ENCODE data around the gene PHF12. TPM values are rescaled to one million over a fixed set of nuclear protein-coding genes. Genes with fewer than 3 reads are reported as not detected.

The PHF12 gene
- total and polyA plus RNA-seq, 2 donors = 20.5 to 32.4 TPM

DNA sequence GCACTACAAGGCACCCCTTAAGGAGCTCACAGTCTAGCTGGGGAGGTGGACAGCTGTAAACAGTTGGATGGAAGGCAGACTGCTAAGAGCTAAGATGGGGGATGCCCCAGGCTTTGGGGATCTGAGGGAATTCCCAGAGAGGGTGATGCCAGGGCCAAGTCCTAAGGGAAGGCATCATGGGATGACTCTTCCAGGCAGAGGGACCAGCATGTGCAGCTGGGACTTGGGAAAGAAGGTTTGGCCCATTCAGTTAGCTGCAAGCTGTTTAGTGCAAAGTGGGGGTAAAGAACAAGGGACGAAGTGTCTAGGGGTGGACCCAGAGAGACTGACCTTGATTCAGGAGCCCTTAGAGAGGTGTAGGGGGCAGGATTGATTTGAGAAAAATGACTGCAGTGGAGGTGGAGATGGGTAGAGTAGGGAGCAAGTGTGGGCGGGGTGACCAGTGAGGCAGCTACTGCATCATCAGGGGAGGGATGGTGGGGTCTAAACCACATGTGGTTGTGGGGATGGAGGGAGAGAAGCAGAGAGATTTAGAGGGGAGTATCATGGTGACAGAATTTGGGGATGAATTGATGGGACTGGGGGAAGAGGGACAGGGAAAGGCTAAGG is 27.1 kb upstream of the PHF12 start:
- DNase-seq (ENCODE audit: low read depth in 6 of 9, low spot score in 9 of 9) = no peak
- Histone ChIP-seq H3K27ac (ENCODE audit: low read depth in 1 of 2, low read length in 1 of 2) (no peak overlapping the region), H3K9me3 (ENCODE audit: control insufficient read depth in 2 of 2, insufficient read depth in 1 of 2, low read length in 1 of 2) (no peaks in the 10 kb centered on the region), H3K4me1 (ENCODE audit: control insufficient read depth in 2 of 2, insufficient read depth in 2 of 2, low read length in 2 of 2) (peaks cover 5 to 13% of the 10 kb centered on the region in 2 donors), H3K36me3 (ENCODE audit: control insufficient read depth in 2 of 2, insufficient read depth in 2 of 2, low read length in 1 of 2) (no peaks in the 10 kb centered on the region), H3K27me3 (ENCODE audit: control insufficient read depth in 2 of 2, insufficient read depth in 1 of 2, low read length in 1 of 2) (peaks cover 0 to 4% of the 10 kb centered on the region in 2 donors), H3K4me3 (ENCODE audit: low read length in 2 of 2) (no peak overlapping the region)
- 97% methylated on average over 2 of the region's 2 CpGs for WGBS

DNA sequence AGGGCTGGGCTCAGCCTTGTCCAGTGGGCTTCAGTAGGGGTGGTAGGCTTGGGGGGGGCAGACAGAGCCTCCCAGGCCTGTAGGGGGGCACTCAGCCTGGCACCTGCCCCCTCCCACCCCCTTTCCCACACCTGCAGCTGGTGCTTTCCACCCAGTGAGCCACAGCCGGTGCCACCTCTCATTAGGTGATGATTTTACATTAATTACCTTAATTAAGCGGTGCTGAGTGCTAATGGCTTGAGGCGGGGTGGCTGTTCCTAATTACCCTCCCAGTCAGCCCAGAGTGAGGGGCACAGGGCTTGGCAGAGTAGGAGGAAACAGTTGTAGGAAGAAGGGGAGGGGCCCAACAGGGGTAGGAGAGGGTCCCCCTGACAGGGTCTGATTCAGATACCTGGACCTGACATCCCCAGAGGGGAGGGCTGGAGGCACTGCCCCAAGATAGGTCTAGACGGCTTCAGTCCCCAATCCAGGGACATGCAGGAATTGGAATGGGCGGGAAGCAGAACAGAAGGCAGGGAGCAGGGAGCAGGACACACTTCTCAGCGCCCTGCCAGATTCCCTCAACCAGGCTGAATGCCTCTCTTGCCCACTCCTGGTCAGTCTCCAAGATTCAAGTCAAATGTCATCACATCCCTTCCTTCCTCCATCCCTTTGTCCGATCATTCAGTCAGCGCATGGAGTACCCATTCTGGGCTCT is 26.5 kb upstream of the PHF12 start:
- peaks cover 5 to 11% of the 10 kb centered on the region in 2 donors for H3K4me1 ChIP-seq (ENCODE audit: control insufficient read depth in 2 of 2, insufficient read depth in 2 of 2, low read length in 2 of 2)
- DNase-seq (ENCODE audit: low read depth in 6 of 9, low spot score in 9 of 9) = no peak
- H3K27me3 ChIP-seq (ENCODE audit: control insufficient read depth in 2 of 2, insufficient read depth in 1 of 2, low read length in 1 of 2) = peaks cover 0 to 4% of the 10 kb centered on the region in 2 donors
- 90% methylated on average over 8 of the region's 8 CpGs for WGBS
- H3K36me3 ChIP-seq (ENCODE audit: control insufficient read depth in 2 of 2, insufficient read depth in 2 of 2, low read length in 1 of 2) = no peaks in the 10 kb centered on the region
- H3K4me3 ChIP-seq (ENCODE audit: low read length in 2 of 2) = no peak overlapping the region
- no peaks in the 10 kb centered on the region for H3K9me3 ChIP-seq (ENCODE audit: control insufficient read depth in 2 of 2, insufficient read depth in 1 of 2, low read length in 1 of 2)
- H3K27ac ChIP-seq (ENCODE audit: low read depth in 1 of 2, low read length in 1 of 2) = no peak overlapping the region

DNA sequence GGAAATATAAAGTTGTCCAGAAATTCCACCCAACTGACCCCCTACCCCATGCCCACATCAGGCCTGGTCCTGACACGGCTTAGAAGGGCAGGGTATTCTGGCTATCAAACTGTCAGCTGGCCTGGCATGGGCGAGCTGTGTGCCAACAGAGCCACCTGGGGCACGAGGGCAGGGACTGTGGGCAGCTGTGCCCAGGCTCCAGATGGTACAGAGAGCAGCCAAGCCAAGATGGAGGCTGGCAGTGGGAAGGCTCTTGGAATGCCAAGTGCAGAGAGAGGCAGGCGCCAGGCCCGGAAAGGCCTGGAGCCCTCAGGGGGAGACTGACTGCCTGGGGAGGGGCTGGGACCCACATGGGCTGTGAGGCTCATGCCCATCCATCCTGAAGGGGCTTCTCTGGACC is 24.3 kb upstream of the PHF12 start:
- Histone ChIP-seq H3K27me3 (ENCODE audit: control insufficient read depth in 2 of 2, insufficient read depth in 1 of 2, low read length in 1 of 2) (peaks cover 0 to 12% of the 10 kb centered on the region in 2 donors), H3K27ac (ENCODE audit: low read depth in 1 of 2, low read length in 1 of 2) (no peak overlapping the region), H3K4me3 (ENCODE audit: low read length in 2 of 2) (no peak overlapping the region), H3K4me1 (ENCODE audit: control insufficient read depth in 2 of 2, insufficient read depth in 2 of 2, low read length in 2 of 2) (peaks cover 0 to 3% of the 10 kb centered on the region in 2 donors), H3K36me3 (ENCODE audit: control insufficient read depth in 2 of 2, insufficient read depth in 2 of 2, low read length in 1 of 2) (no peaks in the 10 kb centered on the region), H3K9me3 (ENCODE audit: control insufficient read depth in 2 of 2, insufficient read depth in 1 of 2, low read length in 1 of 2) (no peaks in the 10 kb centered on the region)
- 88% methylated on average over 5 of the region's 5 CpGs for WGBS
- no peak for DNase-seq (ENCODE audit: low read depth in 6 of 9, low spot score in 9 of 9)

DNA sequence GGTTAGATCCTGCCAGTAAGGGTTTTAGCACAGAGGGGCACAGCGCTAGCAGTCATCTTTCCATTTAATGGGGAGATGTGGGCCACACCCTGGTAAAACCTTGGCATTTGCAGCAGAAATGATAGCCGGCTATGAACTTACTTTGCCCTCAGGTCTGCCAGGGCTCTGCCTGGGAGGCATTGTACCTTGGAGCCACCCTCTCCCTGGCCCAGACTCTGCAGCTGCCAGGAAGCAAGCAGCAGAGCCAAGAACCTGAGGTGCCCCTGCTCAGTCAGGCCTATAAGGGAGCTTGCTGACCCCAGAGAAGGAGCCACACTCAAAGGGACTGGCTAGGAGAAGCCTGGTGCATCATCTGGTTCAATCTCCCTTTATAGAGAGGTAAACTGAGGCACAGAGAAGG is 23.7 kb upstream of the PHF12 start:
- H3K4me1 ChIP-seq (ENCODE audit: control insufficient read depth in 2 of 2, insufficient read depth in 2 of 2, low read length in 2 of 2) = peaks cover 0 to 3% of the 10 kb centered on the region in 2 donors
- no peaks in the 10 kb centered on the region for H3K36me3 ChIP-seq (ENCODE audit: control insufficient read depth in 2 of 2, insufficient read depth in 2 of 2, low read length in 1 of 2)
- 98% methylated on average over 2 of the region's 2 CpGs for WGBS
- no peak for DNase-seq (ENCODE audit: low read depth in 6 of 9, low spot score in 9 of 9)
- H3K9me3 ChIP-seq (ENCODE audit: control insufficient read depth in 2 of 2, insufficient read depth in 1 of 2, low read length in 1 of 2) = no peaks in the 10 kb centered on the region
- H3K4me3 ChIP-seq (ENCODE audit: low read length in 2 of 2) = no peak overlapping the region
- peaks cover 0 to 15% of the 10 kb centered on the region in 2 donors for H3K27me3 ChIP-seq (ENCODE audit: control insufficient read depth in 2 of 2, insufficient read depth in 1 of 2, low read length in 1 of 2)
- no peak overlapping the region for H3K27ac ChIP-seq (ENCODE audit: low read depth in 1 of 2, low read length in 1 of 2)

DNA sequence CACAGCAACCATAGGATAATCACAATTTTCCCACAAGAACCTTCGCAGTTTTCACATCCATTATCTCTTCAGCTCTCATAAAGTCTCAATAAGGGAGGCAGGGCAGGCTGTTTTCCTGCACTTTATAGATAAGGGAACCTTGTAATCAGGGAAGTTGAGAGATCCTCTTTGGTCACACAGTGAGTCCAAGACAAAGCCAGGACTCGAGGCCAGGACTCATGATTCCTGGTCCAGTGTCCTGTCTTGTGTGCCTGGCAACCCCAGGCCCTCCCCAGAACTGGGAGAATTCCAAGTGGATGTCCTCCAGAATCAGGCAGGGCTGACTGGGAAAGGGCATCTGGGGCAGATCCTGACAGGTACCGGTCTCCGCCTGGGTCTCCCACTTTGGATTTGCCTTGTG is 23.1 kb upstream of the PHF12 start:
- H3K27ac ChIP-seq (ENCODE audit: low read depth in 1 of 2, low read length in 1 of 2) = no peak overlapping the region
- peaks cover 0 to 16% of the 10 kb centered on the region in 2 donors for H3K27me3 ChIP-seq (ENCODE audit: control insufficient read depth in 2 of 2, insufficient read depth in 1 of 2, low read length in 1 of 2)
- peaks cover 0 to 3% of the 10 kb centered on the region in 2 donors for H3K4me1 ChIP-seq (ENCODE audit: control insufficient read depth in 2 of 2, insufficient read depth in 2 of 2, low read length in 2 of 2)
- no peak for DNase-seq (ENCODE audit: low read depth in 6 of 9, low spot score in 9 of 9)
- WGBS = 94% methylated on average over 4 of the region's 4 CpGs
- no peaks in the 10 kb centered on the region for H3K36me3 ChIP-seq (ENCODE audit: control insufficient read depth in 2 of 2, insufficient read depth in 2 of 2, low read length in 1 of 2)
- H3K9me3 ChIP-seq (ENCODE audit: control insufficient read depth in 2 of 2, insufficient read depth in 1 of 2, low read length in 1 of 2) = no peaks in the 10 kb centered on the region
- H3K4me3 ChIP-seq (ENCODE audit: low read length in 2 of 2) = no peak overlapping the region

DNA sequence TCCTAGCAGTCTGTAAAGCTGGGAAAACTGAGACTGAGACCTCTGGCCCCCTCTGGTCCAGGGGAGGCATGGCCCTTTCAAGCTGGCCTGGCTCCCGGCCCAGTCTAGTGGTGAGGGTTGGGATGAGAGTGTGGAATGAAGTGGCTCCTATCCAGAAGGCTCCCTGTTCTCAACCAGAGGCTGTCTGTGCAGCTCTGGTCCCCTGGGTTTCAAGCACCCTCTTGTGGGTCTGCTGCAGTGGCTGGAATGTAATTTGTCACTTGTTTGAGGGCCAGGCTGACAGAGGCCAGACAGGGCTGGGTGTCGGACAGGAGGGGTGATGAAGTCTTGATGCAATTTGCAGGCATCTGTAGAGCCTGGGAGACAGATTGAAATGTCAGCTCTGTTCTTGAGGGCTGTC is 22.1 kb upstream of the PHF12 start:
- Histone ChIP-seq H3K27ac (ENCODE audit: low read depth in 1 of 2, low read length in 1 of 2) (no peak overlapping the region), H3K36me3 (ENCODE audit: control insufficient read depth in 2 of 2, insufficient read depth in 2 of 2, low read length in 1 of 2) (no peaks in the 10 kb centered on the region), H3K4me3 (ENCODE audit: low read length in 2 of 2) (no peak overlapping the region), H3K9me3 (ENCODE audit: control insufficient read depth in 2 of 2, insufficient read depth in 1 of 2, low read length in 1 of 2) (no peaks in the 10 kb centered on the region), H3K27me3 (ENCODE audit: control insufficient read depth in 2 of 2, insufficient read depth in 1 of 2, low read length in 1 of 2) (peaks cover 0 to 18% of the 10 kb centered on the region in 2 donors), H3K4me1 (ENCODE audit: control insufficient read depth in 2 of 2, insufficient read depth in 2 of 2, low read length in 2 of 2) (peaks cover 0 to 3% of the 10 kb centered on the region in 2 donors)
- no peak for DNase-seq (ENCODE audit: low read depth in 6 of 9, low spot score in 9 of 9)
- 96% methylated on average over 2 of the region's 2 CpGs for WGBS

DNA sequence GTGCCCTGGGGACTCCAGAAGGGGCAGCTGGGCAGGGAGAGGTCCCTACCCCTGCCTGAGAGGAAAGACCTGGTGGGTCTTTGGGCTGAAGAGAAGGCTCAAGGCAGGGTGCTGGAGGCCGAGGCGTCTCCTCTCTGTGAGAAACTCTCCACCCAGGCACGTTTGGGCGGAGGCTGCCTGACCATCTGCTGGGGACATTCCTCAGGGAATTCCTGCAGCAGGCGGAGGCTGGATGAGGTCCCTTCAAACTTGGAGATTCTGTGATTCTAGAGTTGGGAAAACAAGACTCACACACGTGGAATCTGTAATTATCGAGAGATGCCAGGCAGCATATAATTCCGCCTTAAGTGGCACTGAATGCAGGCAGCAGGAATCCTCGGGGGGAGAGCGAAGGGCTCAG is 21.1 kb upstream of the PHF12 start:
- Histone ChIP-seq H3K4me3 (ENCODE audit: low read length in 2 of 2) (no peak overlapping the region), H3K9me3 (ENCODE audit: control insufficient read depth in 2 of 2, insufficient read depth in 1 of 2, low read length in 1 of 2) (no peaks in the 10 kb centered on the region), H3K4me1 (ENCODE audit: control insufficient read depth in 2 of 2, insufficient read depth in 2 of 2, low read length in 2 of 2) (peaks cover 0 to 6% of the 10 kb centered on the region in 2 donors), H3K27me3 (ENCODE audit: control insufficient read depth in 2 of 2, insufficient read depth in 1 of 2, low read length in 1 of 2) (peaks cover 0 to 22% of the 10 kb centered on the region in 2 donors), H3K27ac (ENCODE audit: low read depth in 1 of 2, low read length in 1 of 2) (no peak overlapping the region), H3K36me3 (ENCODE audit: control insufficient read depth in 2 of 2, insufficient read depth in 2 of 2, low read length in 1 of 2) (no peaks in the 10 kb centered on the region)
- WGBS = 92% methylated on average over 10 of the region's 10 CpGs
- DNase-seq (ENCODE audit: low read depth in 6 of 9, low spot score in 9 of 9) = no peak

DNA sequence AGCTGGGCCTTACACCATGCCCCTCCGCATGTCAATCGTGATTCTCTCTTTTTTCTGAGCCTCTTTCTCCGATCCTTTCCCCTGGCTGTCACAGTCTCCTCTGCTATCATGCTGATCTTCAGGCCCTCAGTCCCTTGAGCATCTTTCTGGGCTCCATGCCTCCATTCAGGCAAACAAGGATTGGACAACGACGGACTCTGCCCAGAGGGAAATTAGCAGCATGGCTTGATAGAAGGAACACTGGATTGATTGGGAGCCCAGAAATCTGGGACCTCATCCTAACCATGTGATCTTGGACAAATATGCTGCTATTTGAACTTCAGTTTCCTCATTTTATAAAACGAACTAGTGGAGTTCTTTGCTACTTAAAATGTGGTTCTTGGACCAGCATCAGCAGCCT is 19.6 kb upstream of the PHF12 start:
- Histone ChIP-seq H3K9me3 (ENCODE audit: control insufficient read depth in 2 of 2, insufficient read depth in 1 of 2, low read length in 1 of 2) (no peaks in the 10 kb centered on the region), H3K4me1 (ENCODE audit: control insufficient read depth in 2 of 2, insufficient read depth in 2 of 2, low read length in 2 of 2) (peaks cover 0 to 6% of the 10 kb centered on the region in 2 donors), H3K36me3 (ENCODE audit: control insufficient read depth in 2 of 2, insufficient read depth in 2 of 2, low read length in 1 of 2) (no peaks in the 10 kb centered on the region), H3K27ac (ENCODE audit: low read depth in 1 of 2, low read length in 1 of 2) (no peak overlapping the region), H3K27me3 (ENCODE audit: control insufficient read depth in 2 of 2, insufficient read depth in 1 of 2, low read length in 1 of 2) (peaks cover 0 to 20% of the 10 kb centered on the region in 2 donors), H3K4me3 (ENCODE audit: low read length in 2 of 2) (no peak overlapping the region)
- no peak for DNase-seq (ENCODE audit: low read depth in 6 of 9, low spot score in 9 of 9)
- WGBS = 85% methylated on average over 6 of the region's 6 CpGs

DNA sequence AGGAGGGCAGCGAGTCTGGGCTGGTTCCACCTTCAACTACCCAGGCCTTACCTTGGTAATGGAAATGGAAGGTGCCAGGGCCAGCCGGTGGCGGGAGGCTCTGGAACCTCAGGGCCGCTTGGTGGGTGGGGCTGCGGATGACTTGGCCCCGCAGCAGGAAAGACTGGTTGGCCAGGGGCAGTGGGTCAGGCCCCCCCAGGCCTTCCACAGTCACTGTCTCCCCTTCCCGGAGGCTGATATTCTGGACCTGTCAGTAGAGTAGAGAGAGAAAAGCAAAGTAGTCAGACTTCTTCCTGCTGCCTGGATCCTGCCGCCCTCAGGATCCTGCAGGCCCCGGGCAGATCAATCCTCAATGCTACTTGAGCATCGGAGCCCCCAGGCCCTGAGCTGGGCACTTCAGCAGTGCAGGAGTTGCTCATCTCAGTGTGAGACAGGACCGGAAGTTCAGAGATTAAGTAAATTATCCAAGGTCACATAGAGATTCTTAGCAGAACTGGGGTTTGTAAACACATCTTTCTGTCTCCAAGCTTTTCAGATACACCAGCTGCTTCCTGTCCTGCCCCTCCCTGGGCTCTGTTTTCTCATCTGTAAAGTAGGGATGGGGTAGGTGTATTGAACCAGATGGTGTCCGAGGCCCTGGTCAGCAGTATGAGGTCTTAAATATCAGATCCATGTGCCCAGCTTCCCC is 18.5 kb upstream of the PHF12 start:
- no peaks in the 10 kb centered on the region for H3K36me3 ChIP-seq (ENCODE audit: control insufficient read depth in 2 of 2, insufficient read depth in 2 of 2, low read length in 1 of 2)
- H3K27ac ChIP-seq (ENCODE audit: low read depth in 1 of 2, low read length in 1 of 2) = no peak overlapping the region
- no peak for DNase-seq (ENCODE audit: low read depth in 6 of 9, low spot score in 9 of 9)
- H3K4me3 ChIP-seq (ENCODE audit: low read length in 2 of 2) = no peak overlapping the region
- H3K4me1 ChIP-seq (ENCODE audit: control insufficient read depth in 2 of 2, insufficient read depth in 2 of 2, low read length in 2 of 2) = peaks cover 0 to 6% of the 10 kb centered on the region in 2 donors
- peaks cover 0 to 20% of the 10 kb centered on the region in 2 donors for H3K27me3 ChIP-seq (ENCODE audit: control insufficient read depth in 2 of 2, insufficient read depth in 1 of 2, low read length in 1 of 2)
- WGBS = 90% methylated on average over 12 of the region's 12 CpGs
- no peaks in the 10 kb centered on the region for H3K9me3 ChIP-seq (ENCODE audit: control insufficient read depth in 2 of 2, insufficient read depth in 1 of 2, low read length in 1 of 2)
